ENCODE results near the gene BMPER.

BMPER gene

GRCh38 chr7:34153656-34154270 lies 248.4 kb downstream of the BMPER start:
- DNase-seq = no peak

- no peak for DNase-seq
Measured at GRCh38 chr7:34155220-34155908, 250.0 kb downstream of the BMPER start.

- DNase-seq = no peak
Measured at GRCh38 chr7:34156336-34156735, 251.0 kb downstream of the BMPER start.

GRCh38 chr7:34157137-34157536 lies 251.8 kb downstream of the BMPER start:
- DNase-seq = no peak

- DNase-seq = peak; percentile 35
Measured at GRCh38 chr7:34158368-34159153, 253.2 kb downstream of the BMPER start.

GRCh38 chr7:34160261-34160752 lies 255.0 kb downstream of the BMPER start:
- no peak for DNase-seq

GRCh38 chr7:34162027-34162565 lies 256.8 kb downstream of the BMPER start:
- DNase-seq = no peak

GRCh38 chr7:34162677-34163076 lies 257.3 kb downstream of the BMPER start:
- no peak for DNase-seq

GRCh38 chr7:34163956-34164355 lies 258.6 kb downstream of the BMPER start:
- no peak for DNase-seq

GRCh38 chr7:34165466-34165865 lies 260.1 kb downstream of the BMPER start:
- no peak for DNase-seq

- DNase-seq = peak; percentile 24
Measured at GRCh38 chr7:34165927-34166550, 260.7 kb downstream of the BMPER start.

- no peak for DNase-seq
Measured at GRCh38 chr7:34168013-34168412, 262.7 kb downstream of the BMPER start.

GRCh38 chr7:34174688-34175616 lies 269.6 kb downstream of the BMPER start:
- peak; percentile 40 for DNase-seq

GRCh38 chr7:34175837-34176236 lies 270.5 kb downstream of the BMPER start:
- DNase-seq = no peak

GRCh38 chr7:34177476-34177875 lies 272.1 kb downstream of the BMPER start:
- no peak for DNase-seq

GRCh38 chr7:34181271-34181958 lies 276.1 kb downstream of the BMPER start:
- DNase-seq = no peak

- DNase-seq = no peak
Measured at GRCh38 chr7:34184466-34184865, 279.1 kb downstream of the BMPER start.

- DNase-seq = no peak
Measured at GRCh38 chr7:34187798-34188307, 282.5 kb downstream of the BMPER start.

- no peak for DNase-seq
Measured at GRCh38 chr7:34189031-34189430, 283.7 kb downstream of the BMPER start.

GRCh38 chr7:34190299-34190698 lies 285.0 kb downstream of the BMPER start:
- DNase-seq = no peak

- no peak for DNase-seq
Measured at GRCh38 chr7:34191162-34191561, 285.8 kb downstream of the BMPER start.

Data from NCI-H345 (cell line).